Measurements from ENCODE around the gene SRPX. TPM values are rescaled to one million over a fixed set of nuclear protein-coding genes. Genes with fewer than 3 reads are reported as not detected.

Gene SRPX
- total and polyA plus RNA-seq, 10 of the 15 experiments (the other 5 are each of a cell fraction or from before 2014, with no cell fraction given) = 0.05 to 0.79 (median 0.23) TPM; not detected in 1

DNA sequence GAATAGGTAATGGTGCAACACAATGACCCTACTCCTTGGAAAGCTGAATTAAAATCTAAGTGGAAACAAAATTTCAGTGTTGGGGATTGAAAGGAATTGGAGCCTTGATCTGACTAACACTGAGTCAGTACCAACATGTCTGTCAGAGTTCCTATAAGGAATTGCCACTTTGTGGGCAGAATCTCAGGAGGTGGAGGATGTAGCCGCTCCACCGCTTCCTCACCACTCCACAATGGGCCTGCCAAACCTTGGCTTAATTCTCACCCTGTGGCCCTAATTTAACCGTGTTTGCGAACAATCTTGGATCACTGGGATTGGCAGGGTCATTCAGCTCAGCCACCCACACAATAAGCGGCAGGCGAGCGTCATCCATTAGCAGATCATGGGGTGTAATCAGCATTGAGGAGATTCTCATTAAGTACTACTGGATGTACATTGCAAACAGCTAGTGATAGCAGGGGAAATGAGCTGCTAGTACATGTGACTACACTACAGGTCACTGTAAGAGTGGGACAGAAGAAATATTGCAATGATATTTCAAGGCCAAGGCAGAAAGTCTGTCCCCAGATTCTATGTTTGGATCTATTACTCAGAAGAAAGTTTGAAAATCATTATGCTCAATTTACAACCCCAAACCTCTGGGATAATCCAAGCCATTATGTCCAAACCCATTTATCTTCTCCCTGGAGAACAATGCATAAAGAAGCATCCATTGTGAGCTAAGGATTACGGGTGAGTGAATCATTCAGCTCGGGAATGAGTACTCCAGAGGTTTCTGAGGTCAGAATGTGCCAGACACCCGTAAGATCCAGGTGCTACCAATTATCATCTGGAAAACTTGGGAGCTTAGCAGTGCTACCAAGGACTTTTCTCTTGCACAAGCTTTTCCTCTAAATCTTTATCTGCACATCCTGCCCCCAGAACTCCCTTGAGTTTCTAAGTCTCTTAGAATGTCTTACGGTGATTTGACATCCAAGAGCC, 5.8 kb downstream of the SRPX start (continued):
- TF ChIP-seq NR2F1 (conservative IDR thresholded peaks at IDR 0.05) (no peak), NBN (IDR thresholded peaks at IDR 0.05) (no peak), SREBF2 (IDR thresholded peaks at IDR 0.05; ENCODE audit: low read length) (no peak), ZNF274 (IDR thresholded peaks at IDR 0.05; ENCODE audit: insufficient read depth, insufficient read length) (no peak)

DNA sequence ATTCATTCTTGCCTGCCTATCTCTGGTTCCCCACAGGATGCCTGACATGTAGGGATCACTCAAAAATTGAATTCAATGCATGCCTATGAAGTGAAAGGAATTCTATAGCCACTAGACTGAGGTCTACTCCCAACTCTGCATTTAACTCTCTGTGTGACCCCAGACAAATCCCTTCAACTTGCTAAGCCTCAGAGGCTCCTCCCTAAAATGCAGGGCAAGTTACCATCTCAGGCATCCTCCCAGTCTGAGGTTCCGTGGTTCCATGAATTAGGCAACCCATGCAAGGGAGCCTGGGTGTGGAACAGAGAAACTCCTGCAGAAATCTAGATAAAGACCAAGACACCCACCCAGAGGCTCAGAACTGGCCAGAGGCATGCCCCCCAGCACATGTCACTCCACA, 6.6 kb downstream of the SRPX start:
- BruUV-seq (replicated peaks) = no TSS peak
- no peaks in the 10 kb centered on the region for H3K79me2 ChIP-seq (ENCODE audit: control insufficient read depth, insufficient read depth, low read length)
- RAD21 ChIA-PET (ENCODE audit: unreplicated experiment) = no interaction called here
- no peaks in the 10 kb centered on the region for H3K4me1 ChIP-seq (ENCODE audit: control insufficient read depth, insufficient read depth, low read length)
- no peak overlapping the region for H2AFZ ChIP-seq (ENCODE audit: control insufficient read depth, low read depth, low read length)
- WGBS (ENCODE audit: insufficient coverage, insufficient replicate concordance, low lambda C conversion rate, missing lambda C conversion rate) = 67% methylated on average over 1 of the region's 1 CpG
- H3K36me3 ChIP-seq (ENCODE audit: control insufficient read depth in 2 of 2, insufficient read depth in 2 of 2, low read length in 1 of 2) = no peaks in the 10 kb centered on the region
- no peak overlapping the region for H3K9ac ChIP-seq (ENCODE audit: control insufficient read depth, insufficient read depth, low read length)
- DNase-seq (ENCODE audit: low read depth, low spot score) = no peak
- SMC1A ChIA-PET (ENCODE audit: uncharacterized antibody, unreplicated experiment) = no interaction called here
- H3K27ac ChIP-seq (ENCODE audit: control insufficient read depth, insufficient read depth) = no peak overlapping the region
- no peaks in the 10 kb centered on the region for H3K9me3 ChIP-seq (replicated peaks; ENCODE audit: control insufficient read depth, insufficient read depth, low read length)
- no peak overlapping the region for H3K4me3 ChIP-seq
- ATAC-seq = no peak
- no peak for FAIRE-seq
- intact Hi-C loops (cut with micrococcal nuclease; ENCODE audit: unreplicated experiment) = no loop called here
- POLR2A ChIA-PET = no interaction called here
- no peak overlapping the region for H3K4me2 ChIP-seq (ENCODE audit: control insufficient read depth, insufficient read depth)
- H4K20me1 ChIP-seq (ENCODE audit: control insufficient read depth, insufficient read depth) = no peaks in the 10 kb centered on the region
- H3K27me3 ChIP-seq (replicated peaks in 1 of 2; ENCODE audit: control insufficient read depth in 2 of 2, insufficient read depth in 2 of 2, low read length in 1 of 2) = peaks cover 2 to 5% of the 10 kb centered on the region in 2 experiments; a peak in 3 of 4 replicates
- CTCF ChIA-PET = no interaction called here
- in situ Hi-C loops (cut with MboI) = no loop called here
- no peak for TF ChIP-seq MXI1 (IDR thresholded peaks at IDR 0.05; ENCODE audit: low read depth, low read length)
- no peak for TF ChIP-seq TCF12 (IDR thresholded peaks at IDR 0.05; ENCODE audit: low read depth, low read length)
- TF ChIP-seq, protein P1, sequence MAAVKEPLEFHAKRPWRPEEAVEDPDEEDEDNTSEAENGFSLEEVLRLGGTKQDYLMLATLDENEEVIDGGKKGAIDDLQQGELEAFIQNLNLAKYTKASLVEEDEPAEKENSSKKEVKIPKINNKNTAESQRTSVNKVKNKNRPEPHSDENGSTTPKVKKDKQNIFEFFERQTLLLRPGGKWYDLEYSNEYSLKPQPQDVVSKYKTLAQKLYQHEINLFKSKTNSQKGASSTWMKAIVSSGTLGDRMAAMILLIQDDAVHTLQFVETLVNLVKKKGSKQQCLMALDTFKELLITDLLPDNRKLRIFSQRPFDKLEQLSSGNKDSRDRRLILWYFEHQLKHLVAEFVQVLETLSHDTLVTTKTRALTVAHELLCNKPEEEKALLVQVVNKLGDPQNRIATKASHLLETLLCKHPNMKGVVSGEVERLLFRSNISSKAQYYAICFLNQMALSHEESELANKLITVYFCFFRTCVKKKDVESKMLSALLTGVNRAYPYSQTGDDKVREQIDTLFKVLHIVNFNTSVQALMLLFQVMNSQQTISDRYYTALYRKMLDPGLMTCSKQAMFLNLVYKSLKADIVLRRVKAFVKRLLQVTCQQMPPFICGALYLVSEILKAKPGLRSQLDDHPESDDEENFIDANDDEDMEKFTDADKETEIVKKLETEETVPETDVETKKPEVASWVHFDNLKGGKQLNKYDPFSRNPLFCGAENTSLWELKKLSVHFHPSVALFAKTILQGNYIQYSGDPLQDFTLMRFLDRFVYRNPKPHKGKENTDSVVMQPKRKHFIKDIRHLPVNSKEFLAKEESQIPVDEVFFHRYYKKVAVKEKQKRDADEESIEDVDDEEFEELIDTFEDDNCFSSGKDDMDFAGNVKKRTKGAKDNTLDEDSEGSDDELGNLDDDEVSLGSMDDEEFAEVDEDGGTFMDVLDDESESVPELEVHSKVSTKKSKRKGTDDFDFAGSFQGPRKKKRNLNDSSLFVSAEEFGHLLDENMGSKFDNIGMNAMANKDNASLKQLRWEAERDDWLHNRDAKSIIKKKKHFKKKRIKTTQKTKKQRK (IDR thresholded peaks at IDR 0.05; ENCODE audit: low read depth, low read length) = no peak
- TF ChIP-seq, protein P2, sequence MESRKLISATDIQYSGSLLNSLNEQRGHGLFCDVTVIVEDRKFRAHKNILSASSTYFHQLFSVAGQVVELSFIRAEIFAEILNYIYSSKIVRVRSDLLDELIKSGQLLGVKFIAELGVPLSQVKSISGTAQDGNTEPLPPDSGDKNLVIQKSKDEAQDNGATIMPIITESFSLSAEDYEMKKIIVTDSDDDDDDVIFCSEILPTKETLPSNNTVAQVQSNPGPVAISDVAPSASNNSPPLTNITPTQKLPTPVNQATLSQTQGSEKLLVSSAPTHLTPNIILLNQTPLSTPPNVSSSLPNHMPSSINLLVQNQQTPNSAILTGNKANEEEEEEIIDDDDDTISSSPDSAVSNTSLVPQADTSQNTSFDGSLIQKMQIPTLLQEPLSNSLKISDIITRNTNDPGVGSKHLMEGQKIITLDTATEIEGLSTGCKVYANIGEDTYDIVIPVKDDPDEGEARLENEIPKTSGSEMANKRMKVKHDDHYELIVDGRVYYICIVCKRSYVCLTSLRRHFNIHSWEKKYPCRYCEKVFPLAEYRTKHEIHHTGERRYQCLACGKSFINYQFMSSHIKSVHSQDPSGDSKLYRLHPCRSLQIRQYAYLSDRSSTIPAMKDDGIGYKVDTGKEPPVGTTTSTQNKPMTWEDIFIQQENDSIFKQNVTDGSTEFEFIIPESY (IDR thresholded peaks at IDR 0.05) = no peak
- TF ChIP-seq TCF3 (IDR thresholded peaks at IDR 0.05; ENCODE audit: borderline replicate concordance, insufficient read depth, low read depth, low read length) = no peak
- no peak for TF ChIP-seq TBL1XR1 (IDR thresholded peaks at IDR 0.05; ENCODE audit: low read depth, low read length)
- no peak for TF ChIP-seq SREBF1 (IDR thresholded peaks at IDR 0.05; ENCODE audit: low read length)
- no peak for TF ChIP-seq KDM1A (IDR thresholded peaks at IDR 0.05; ENCODE audit: borderline replicate concordance)
- no peak for TF ChIP-seq CHD2 (IDR thresholded peaks at IDR 0.05; ENCODE audit: borderline replicate concordance, low read depth, low read length)
- TF ChIP-seq ATF7 (IDR thresholded peaks at IDR 0.05; ENCODE audit: low read depth) = no peak
- TF ChIP-seq, protein P3, sequence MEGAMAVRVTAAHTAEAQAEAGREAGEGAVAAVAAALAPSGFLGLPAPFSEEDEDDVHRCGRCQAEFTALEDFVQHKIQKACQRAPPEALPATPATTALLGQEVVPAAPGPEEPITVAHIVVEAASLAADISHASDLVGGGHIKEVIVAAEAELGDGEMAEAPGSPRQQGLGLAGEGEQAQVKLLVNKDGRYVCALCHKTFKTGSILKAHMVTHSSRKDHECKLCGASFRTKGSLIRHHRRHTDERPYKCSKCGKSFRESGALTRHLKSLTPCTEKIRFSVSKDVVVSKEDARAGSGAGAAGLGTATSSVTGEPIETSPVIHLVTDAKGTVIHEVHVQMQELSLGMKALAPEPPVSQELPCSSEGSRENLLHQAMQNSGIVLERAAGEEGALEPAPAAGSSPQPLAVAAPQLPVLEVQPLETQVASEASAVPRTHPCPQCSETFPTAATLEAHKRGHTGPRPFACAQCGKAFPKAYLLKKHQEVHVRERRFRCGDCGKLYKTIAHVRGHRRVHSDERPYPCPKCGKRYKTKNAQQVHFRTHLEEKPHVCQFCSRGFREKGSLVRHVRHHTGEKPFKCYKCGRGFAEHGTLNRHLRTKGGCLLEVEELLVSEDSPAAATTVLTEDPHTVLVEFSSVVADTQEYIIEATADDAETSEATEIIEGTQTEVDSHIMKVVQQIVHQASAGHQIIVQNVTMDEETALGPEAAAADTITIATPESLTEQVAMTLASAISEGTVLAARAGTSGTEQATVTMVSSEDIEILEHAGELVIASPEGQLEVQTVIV (IDR thresholded peaks at IDR 0.05; ENCODE audit: borderline replicate concordance, partially characterized antibody) = no peak
- TF ChIP-seq RFX5 (IDR thresholded peaks at IDR 0.05; ENCODE audit: low read depth, low read length) = no peak

Data from GM12878 (cell line).